ENCODE results near the gene BTNL8. TPM values are rescaled to one million over a fixed set of nuclear protein-coding genes. Genes with fewer than 3 reads are reported as not detected.
A peak's percentile ranks its signal among the peaks of the same experiment; 100 is the strongest.

The BTNL8 gene
- polyA plus RNA-seq, 2 of the 4 experiments (the other 2 are of a cell fraction) = not detected

DNA sequence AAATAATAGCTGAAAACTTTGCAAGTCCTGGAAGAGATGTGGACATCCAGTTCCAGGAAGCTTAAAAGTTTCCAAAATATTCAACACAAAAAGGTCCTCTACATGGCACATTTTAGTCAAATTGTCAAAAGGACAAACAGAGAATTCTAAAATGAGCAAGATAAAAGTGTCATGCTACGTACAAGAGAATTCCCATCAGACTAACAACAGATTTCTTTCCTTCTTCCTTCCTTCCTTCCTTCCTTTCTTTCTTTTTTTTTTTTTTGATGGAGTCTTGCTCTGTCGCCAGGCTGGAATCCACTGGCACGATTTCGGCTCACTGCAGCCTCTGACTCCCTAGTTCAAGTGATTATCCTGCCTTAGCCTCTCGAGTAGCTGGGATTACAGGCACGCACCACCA, 39.3 kb downstream of the BTNL8 start (continued):
- TF ChIP-seq NFE2L2 (conservative IDR thresholded peaks at IDR 0.05; ENCODE audit: low read length) (no peak), MAFK (IDR thresholded peaks at IDR 0.05; ENCODE audit: partially characterized antibody) (no peak)

DNA sequence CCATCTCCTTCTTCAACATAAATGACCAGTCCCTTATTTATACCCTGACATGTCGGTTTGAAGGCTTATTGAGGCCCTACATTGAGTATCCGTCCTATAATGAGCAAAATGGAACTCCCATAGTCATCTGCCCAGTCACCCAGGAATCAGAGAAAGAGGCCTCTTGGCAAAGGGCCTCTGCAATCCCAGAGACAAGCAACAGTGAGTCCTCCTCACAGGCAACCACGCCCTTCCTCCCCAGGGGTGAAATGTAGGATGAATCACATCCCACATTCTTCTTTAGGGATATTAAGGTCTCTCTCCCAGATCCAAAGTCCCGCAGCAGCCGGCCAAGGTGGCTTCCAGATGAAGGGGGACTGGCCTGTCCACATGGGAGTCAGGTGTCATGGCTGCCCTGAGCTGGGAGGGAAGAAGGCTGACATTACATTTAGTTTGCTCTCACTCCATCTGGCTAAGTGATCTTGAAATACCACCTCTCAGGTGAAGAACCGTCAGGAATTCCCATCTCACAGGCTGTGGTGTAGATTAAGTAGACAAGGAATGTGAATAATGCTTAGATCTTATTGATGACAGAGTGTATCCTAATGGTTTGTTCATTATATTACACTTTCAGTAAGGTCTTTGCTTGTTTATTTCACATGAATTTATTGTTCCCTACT, 51.5 kb downstream of the BTNL8 start:
- ChIA-PET POLR2A (no interaction called here), CTCF (no interaction called here)
- DNase-seq (ENCODE audit: low read depth in 1 of 2, low spot score in 1 of 2) (peak in 1 of 2 experiments; percentile 6), FAIRE-seq (peak; percentile 36), ATAC-seq (no peak)
- H3K4me1 ChIP-seq = no peaks in the 10 kb centered on the region
- no peak overlapping the region for H3K4me2 ChIP-seq
- H3K27ac ChIP-seq = no peak overlapping the region
- no peak overlapping the region for H3K4me3 ChIP-seq
- 32% methylated on average over 6 of the region's 6 CpGs for WGBS (ENCODE audit: missing lambda C conversion rate)
- no peak for TF ChIP-seq NFE2L2 (conservative IDR thresholded peaks at IDR 0.05; ENCODE audit: low read length)
- no peak for TF ChIP-seq EHMT2 (IDR thresholded peaks at IDR 0.05; ENCODE audit: low read depth)
- H3K9me3 ChIP-seq = no peaks in the 10 kb centered on the region

DNA sequence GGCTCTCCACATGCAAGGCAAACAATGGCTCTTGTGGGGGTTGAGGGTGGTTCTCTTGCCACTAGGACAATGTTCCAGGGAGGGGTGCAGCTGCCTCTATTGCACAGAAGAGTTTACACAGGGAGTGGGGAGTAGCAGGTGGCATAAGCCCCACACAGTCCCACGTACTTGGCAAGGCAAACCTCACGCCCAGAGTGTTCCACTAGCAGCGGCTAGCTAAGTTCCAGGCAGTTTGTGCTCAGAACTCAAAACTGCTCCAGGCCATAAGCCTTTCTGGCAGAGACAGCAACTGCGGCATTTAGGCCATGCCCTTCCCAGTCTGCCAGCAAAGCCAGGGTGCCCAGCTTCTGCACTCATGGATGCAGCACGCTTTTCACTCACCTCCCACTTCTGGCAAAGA, 60.7 kb downstream of the BTNL8 start:
- Histone ChIP-seq H3K4me1 (no peaks in the 10 kb centered on the region), H3K27ac (no peak overlapping the region), H3K4me2 (no peak overlapping the region), H3K4me3 (no peak overlapping the region), H3K9me3 (no peaks in the 10 kb centered on the region; the same call in 2 of the 3 replicates)
- ChIA-PET POLR2A (no interaction called here), CTCF (no interaction called here)
- FAIRE-seq (no peak), ATAC-seq (no peak; a peak in 1 of 6 replicates), DNase-seq (ENCODE audit: low read depth in 1 of 2, low spot score in 1 of 2) (no peak)
- no peak for TF ChIP-seq ZC3H11A (IDR thresholded peaks at IDR 0.05)
- no peak for TF ChIP-seq RNF2 (IDR thresholded peaks at IDR 0.05; ENCODE audit: borderline replicate concordance, low read depth)
- no peak for TF ChIP-seq SMC3 (IDR thresholded peaks at IDR 0.05)
- TF ChIP-seq, protein P1, sequence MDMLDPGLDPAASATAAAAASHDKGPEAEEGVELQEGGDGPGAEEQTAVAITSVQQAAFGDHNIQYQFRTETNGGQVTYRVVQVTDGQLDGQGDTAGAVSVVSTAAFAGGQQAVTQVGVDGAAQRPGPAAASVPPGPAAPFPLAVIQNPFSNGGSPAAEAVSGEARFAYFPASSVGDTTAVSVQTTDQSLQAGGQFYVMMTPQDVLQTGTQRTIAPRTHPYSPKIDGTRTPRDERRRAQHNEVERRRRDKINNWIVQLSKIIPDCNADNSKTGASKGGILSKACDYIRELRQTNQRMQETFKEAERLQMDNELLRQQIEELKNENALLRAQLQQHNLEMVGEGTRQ (IDR thresholded peaks at IDR 0.05) = no peak
- TF ChIP-seq HOXA7 (CRISPR knock-in tag; IDR thresholded peaks at IDR 0.05) = no peak
- no peak for TF ChIP-seq FOSL2 (IDR thresholded peaks at IDR 0.05)
- no peak for TF ChIP-seq FOSL2 (CRISPR knock-in tag; IDR thresholded peaks at IDR 0.05)
- TF ChIP-seq, protein P2, sequence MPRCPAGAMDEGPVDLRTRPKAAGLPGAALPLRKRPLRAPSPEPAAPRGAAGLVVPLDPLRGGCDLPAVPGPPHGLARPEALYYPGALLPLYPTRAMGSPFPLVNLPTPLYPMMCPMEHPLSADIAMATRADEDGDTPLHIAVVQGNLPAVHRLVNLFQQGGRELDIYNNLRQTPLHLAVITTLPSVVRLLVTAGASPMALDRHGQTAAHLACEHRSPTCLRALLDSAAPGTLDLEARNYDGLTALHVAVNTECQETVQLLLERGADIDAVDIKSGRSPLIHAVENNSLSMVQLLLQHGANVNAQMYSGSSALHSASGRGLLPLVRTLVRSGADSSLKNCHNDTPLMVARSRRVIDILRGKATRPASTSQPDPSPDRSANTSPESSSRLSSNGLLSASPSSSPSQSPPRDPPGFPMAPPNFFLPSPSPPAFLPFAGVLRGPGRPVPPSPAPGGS (IDR thresholded peaks at IDR 0.05) = no peak
- TF ChIP-seq TFCP2L1 (CRISPR knock-in tag; IDR thresholded peaks at IDR 0.05) = no peak
- TF ChIP-seq HOXB13 (CRISPR knock-in tag; IDR thresholded peaks at IDR 0.05; ENCODE audit: low read depth) = no peak
- TF ChIP-seq BHLHE40 (IDR thresholded peaks at IDR 0.05; ENCODE audit: low read depth, low read length) = no peak
- 63% methylated on average over 5 of the region's 5 CpGs for WGBS (ENCODE audit: missing lambda C conversion rate)

DNA sequence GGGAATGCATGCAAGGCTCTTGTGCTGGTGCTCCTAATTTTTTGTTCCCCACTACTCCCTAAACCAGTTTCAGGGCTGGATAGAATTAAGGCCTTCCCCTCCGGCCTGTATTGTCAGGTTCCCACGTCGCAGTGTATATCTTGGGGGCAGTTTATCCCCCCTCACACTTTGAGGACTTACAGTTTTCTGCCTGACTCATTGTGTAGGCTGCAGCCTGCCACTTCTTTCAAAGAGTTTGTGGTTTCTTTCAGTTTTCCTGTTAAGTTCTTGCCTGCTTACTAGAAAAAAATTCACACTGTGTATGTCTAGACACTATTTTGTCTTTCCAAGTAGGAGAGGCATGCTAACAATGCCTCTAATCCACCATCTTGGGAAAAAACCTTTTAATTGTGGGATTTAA, 61.2 kb downstream of the BTNL8 start:
- 25% methylated on average over 3 of the region's 3 CpGs for WGBS (ENCODE audit: missing lambda C conversion rate)
- DNase-seq (ENCODE audit: low read depth in 1 of 2, low spot score in 1 of 2) = no peak
- no peak for ATAC-seq
- no peaks in the 10 kb centered on the region for H3K4me1 ChIP-seq
- ChIA-PET POLR2A (no interaction called here), CTCF (no interaction called here)
- H3K9me3 ChIP-seq = no peaks in the 10 kb centered on the region; the same call in 2 of the 3 replicates
- H3K4me2 ChIP-seq = no peak overlapping the region
- H3K27ac ChIP-seq = no peak overlapping the region
- no peak for FAIRE-seq
- TF ChIP-seq CHD4 (IDR thresholded peaks at IDR 0.05; ENCODE audit: borderline replicate concordance) (no peak), RNF2 (IDR thresholded peaks at IDR 0.05; ENCODE audit: borderline replicate concordance, low read depth) (no peak), KDM1A (IDR thresholded peaks at IDR 0.05; ENCODE audit: low read depth) (no peak), FOSB (CRISPR knock-in tag; IDR thresholded peaks at IDR 0.05) (no peak), PHF8 (IDR thresholded peaks at IDR 0.05; ENCODE audit: borderline replicate concordance, low read depth) (no peak), CEBPB (IDR thresholded peaks at IDR 0.05) (no peak)
- TF ChIP-seq, protein P3, sequence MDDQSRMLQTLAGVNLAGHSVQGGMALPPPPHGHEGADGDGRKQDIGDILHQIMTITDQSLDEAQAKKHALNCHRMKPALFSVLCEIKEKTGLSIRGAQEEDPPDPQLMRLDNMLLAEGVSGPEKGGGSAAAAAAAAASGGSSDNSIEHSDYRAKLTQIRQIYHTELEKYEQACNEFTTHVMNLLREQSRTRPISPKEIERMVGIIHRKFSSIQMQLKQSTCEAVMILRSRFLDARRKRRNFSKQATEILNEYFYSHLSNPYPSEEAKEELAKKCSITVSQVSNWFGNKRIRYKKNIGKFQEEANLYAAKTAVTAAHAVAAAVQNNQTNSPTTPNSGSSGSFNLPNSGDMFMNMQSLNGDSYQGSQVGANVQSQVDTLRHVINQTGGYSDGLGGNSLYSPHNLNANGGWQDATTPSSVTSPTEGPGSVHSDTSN (IDR thresholded peaks at IDR 0.05) = no peak
- H3K4me3 ChIP-seq = no peak overlapping the region
